K562 (cell line): ENCODE data around the gene ANKRD65. TPM values are rescaled to one million over a fixed set of nuclear protein-coding genes. Genes with fewer than 3 reads are reported as not detected.

Source experiments
- CBX3 ChIP-seq, 2 experiments: IDR thresholded peaks; 1 replicate in 1 of 2; 2 replicates in 1 of 2; pipeline ENCODE4 v1.6.1; 2012; ENCODE audit warnings: inconsistent platforms in 2 of 2, low read length in 2 of 2, borderline replicate concordance in 1 of 2, control low read depth in 1 of 2
- CREB1 ChIP-seq, 2 experiments: sonication (generic) in 1 of 2; formaldehyde crosslinking in 1 of 2; IDR thresholded peaks; 2 replicates each; pipeline versions ENCODE4 v1.6.1 to v1.8.0; 2012 to 2022; ENCODE audit warnings: inconsistent platforms in 1 of 2, mild to moderate bottlenecking in 1 of 2, missing genetic modification reagents in 1 of 2, moderate library complexity in 1 of 2
- EGR1 ChIP-seq: fragments of 450-650 bp; conservative IDR thresholded peaks from 2 replicates; pipeline ENCODE4 v1.6.1; 2017; ENCODE audit warnings: mild to moderate bottlenecking
- FOXP4 ChIP-seq: sonication (generic); formaldehyde crosslinking; IDR thresholded peaks from 2 replicates; pipeline ENCODE4 v1.8.0; 2022; ENCODE audit warnings: mild to moderate bottlenecking, missing genetic modification reagents, borderline replicate concordance
- HDAC1 ChIP-seq, 2 experiments: fragments of 450-650 bp; IDR thresholded peaks; 2 replicates each; pipeline ENCODE4 v1.6.1; 2016 to 2017; ENCODE audit warnings: inconsistent platforms in 1 of 2, mild to moderate bottlenecking in 1 of 2, moderate library complexity in 1 of 2
- MAFK ChIP-seq: IDR thresholded peaks from 2 replicates; pipeline ENCODE4 v1.6.1; 2011; ENCODE audit warnings: low read length, improper control_type of control experiment
- NFIX ChIP-seq: fragments of 250-450 bp; sonication (Bioruptor Pico); IDR thresholded peaks from 2 replicates; pipeline ENCODE4 v1.4.0; 2020; ENCODE audit warnings: low read depth, mild to moderate bottlenecking, moderate library complexity
- NFYB ChIP-seq: IDR thresholded peaks from 2 replicates; pipeline ENCODE4 v1.6.1; 2011; ENCODE audit warnings: mild to moderate bottlenecking, moderate library complexity; ENCODE audit not compliant: insufficient read length; ENCODE audit errors: extremely low read depth
- NR3C1 ChIP-seq: sonication (generic); formaldehyde crosslinking; IDR thresholded peaks from 2 replicates; pipeline ENCODE4 v1.8.1; 2022; ENCODE audit warnings: missing genetic modification reagents
- RBM15 ChIP-seq: fragments of 200-400 bp; formaldehyde crosslinking; IDR thresholded peaks from 2 replicates; pipeline ENCODE4 v1.6.1; 2018; ENCODE audit warnings: mild to moderate bottlenecking, low read length, moderate library complexity; ENCODE audit not compliant: insufficient read depth
- RNF2 ChIP-seq: sonication (generic); IDR thresholded peaks from 2 replicates; pipeline ENCODE4 v1.6.1; 2016
- RREB1 ChIP-seq: fragments of 250-450 bp; sonication (Bioruptor Pico); IDR thresholded peaks from 2 replicates; pipeline ENCODE4 v1.4.0; 2020
- TOE1 ChIP-seq, 2 experiments: fragments of 450-650 bp in 1 of 2; sonication (generic) in 1 of 2; formaldehyde crosslinking in 1 of 2; IDR thresholded peaks; 2 replicates each; pipeline versions ENCODE4 v1.7.1 to v1.8.0; 2016 to 2022; ENCODE audit warnings: borderline replicate concordance in 2 of 2, mild to moderate bottlenecking in 2 of 2, antibody characterized with exemption in 1 of 2, inconsistent platforms in 1 of 2, low read depth in 1 of 2, missing genetic modification reagents in 1 of 2, moderate library complexity in 1 of 2
- ZNF695 ChIP-seq: fragments of 450-650 bp; formaldehyde crosslinking; IDR thresholded peaks from 2 replicates; pipeline ENCODE4 v1.4.0; 2020; ENCODE audit warnings: mild to moderate bottlenecking, moderate library complexity
- polyA plus RNA-seq, 8 experiments: library from polyadenylated mRNA; depleted of rRNA in 4 of 8; stranded (reverse) in 5 of 8; unstranded in 3 of 8; fragments of >200 nt; fragmentation: Nextera tagmentation in 2 of 8; fragmentation: Illumina TruSeq in 1 of 8; extraction: Ambion mirVana in 2 of 8; extraction: Trizol in 1 of 8; gene quantifications; 2 replicates each; pipeline versions ENCODE4 v1.2.1 to v1.2.3, GENCODE V29; 2011 to 2014; ENCODE audit warnings: inconsistent platforms in 1 of 8, missing spikeins in 1 of 8
- total RNA-seq, 7 experiments: library from RNA; depleted of rRNA in 6 of 7; stranded (reverse); fragments of >200 nt in 6 of 7; fragmentation: Illumina TruSeq in 2 of 7; extraction: Trizol in 2 of 7; gene quantifications; 2 replicates each; pipeline versions ENCODE4 v1.2.1 to v1.2.3, GENCODE V29; 2011 to 2021; ENCODE audit warnings: low replicate concordance in 1 of 7
- TF ChIP-seq, protein P1 (sequence below): fragments of 450-650 bp; formaldehyde crosslinking; IDR thresholded peaks from 2 replicates; pipeline ENCODE4 v1.4.0; 2020; ENCODE audit warnings: mild to moderate bottlenecking, moderate library complexity

ANKRD65 gene
- total and polyA plus RNA-seq, 9 of the 15 experiments (the other 6 are each of a cell fraction or from before 2014, with no cell fraction given): not detected

DNA sequence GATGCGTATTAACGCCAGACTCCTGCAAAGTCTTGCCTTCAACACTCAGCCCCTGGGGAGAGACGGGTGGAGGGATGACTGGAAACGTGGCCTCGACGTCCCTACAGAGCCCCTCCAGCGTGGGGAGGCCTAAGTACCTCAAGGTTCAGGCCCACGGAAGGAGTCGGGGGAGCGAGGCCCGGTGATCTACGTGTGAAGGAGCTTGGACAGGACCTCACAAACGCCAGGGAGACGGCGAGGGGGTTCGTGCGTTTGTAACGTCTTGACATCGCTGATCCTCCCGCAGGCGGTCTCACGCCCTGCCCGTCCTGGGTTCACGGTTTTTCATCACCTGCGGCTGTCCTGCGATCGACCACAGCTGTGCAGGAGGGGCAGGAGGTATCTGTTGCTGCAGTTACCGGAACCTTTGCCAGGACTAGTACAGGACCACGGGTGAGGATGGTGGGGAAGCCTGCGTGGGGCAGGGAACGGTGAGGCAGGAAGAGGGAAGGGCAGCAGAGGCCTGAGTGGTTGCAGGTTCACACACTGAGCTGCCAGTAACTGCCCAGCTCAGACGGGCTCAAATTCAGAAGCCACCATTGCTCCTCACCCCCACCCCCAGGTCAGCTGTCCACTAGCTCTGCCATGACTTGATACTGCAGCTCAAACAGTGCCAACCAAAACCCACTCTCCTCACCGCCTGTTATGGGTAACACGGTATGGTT is 21.1 kb downstream of the ANKRD65 start (continued):
- TF ChIP-seq CREB1 (IDR thresholded peaks at IDR 0.05) (no peak), CREB1 (CRISPR knock-in tag; IDR thresholded peaks at IDR 0.05) (no peak), MAFK (no peak), TOE1 (IDR thresholded peaks at IDR 0.05; ENCODE audit: borderline replicate concordance) (0 out of 2 replicates have a peak, but pooled peaks have one; percentile 48), TOE1 (CRISPR knock-in tag; IDR thresholded peaks at IDR 0.05; ENCODE audit: borderline replicate concordance, low read depth) (no peak), NR3C1 (no peak), RBM15 (no peak), NFYB (no peak), EGR1 (no peak), RNF2 (no peak), CBX3 (IDR thresholded peaks at IDR 0.05; ENCODE audit: borderline replicate concordance in 1 of 2, low read length in 2 of 2) (no peak; a peak in 1 of 3 replicates), FOXP4 (0 out of 2 replicates have a peak, but pooled peaks have one; percentile 34), NFIX (CRISPR knock-in tag) (no peak), ZNF695 (CRISPR knock-in tag) (no peak), HDAC1 (IDR thresholded peaks at IDR 0.05) (no peak), RREB1 (0 out of 2 replicates have a peak, but pooled peaks have one; percentile 15)
- TF ChIP-seq, protein P1, sequence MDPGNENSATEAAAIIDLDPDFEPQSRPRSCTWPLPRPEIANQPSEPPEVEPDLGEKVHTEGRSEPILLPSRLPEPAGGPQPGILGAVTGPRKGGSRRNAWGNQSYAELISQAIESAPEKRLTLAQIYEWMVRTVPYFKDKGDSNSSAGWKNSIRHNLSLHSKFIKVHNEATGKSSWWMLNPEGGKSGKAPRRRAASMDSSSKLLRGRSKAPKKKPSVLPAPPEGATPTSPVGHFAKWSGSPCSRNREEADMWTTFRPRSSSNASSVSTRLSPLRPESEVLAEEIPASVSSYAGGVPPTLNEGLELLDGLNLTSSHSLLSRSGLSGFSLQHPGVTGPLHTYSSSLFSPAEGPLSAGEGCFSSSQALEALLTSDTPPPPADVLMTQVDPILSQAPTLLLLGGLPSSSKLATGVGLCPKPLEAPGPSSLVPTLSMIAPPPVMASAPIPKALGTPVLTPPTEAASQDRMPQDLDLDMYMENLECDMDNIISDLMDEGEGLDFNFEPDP (CRISPR knock-in tag): no peak
